HG03432 (cell line): ENCODE data around the gene FKBP15.

Experiments used
- ATAC-seq: cut with Tn5 transposase; IDR thresholded peaks from one replicate; pipeline ENCODE4 v1.9.1; 2021; ENCODE audit warnings: mild to moderate bottlenecking, moderate library complexity; ENCODE audit not compliant: unreplicated experiment

Gene FKBP15

DNA sequence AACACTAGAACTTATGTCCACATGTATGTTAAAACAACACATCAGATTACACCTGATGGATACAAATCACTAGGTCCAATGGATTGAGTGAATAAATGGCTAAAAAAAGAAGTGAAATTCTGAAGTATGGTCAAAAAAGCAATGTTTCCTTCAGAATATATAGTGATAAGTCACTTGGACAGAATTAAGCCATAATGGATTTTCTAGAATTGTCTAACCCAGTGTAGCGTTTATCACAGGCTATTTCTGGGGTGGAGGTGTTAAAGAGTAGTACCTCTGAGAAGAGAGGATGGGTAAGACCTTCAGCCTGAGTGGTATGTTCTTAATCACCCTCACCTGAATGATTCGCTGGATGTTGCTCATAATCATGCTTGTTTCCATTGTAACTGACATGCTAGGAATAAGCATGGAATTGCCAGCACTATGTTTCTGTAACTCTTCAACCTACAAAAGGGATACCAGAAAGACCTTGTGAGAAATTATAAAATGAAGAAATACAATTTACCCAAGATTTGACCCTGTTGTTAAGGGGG, 37.1 kb downstream of the FKBP15 start:
- ATAC-seq: no peak

DNA sequence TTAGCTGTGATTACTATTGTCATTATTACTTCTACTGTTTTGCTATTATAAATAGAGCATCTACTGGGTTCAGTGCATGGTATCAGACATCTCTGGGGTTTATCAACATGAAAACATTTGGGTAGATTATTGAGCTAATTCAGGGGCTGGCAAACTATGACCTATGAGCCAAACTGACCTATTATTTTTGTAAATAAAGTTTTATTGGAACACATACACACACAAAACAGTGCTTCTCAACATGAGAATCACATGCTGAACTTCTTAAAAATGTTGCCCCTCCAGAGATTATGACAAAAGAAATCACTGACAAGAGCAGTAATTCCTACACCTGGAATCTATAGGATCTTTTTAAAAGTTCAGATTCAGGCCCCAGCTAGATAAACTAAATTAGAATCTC, 39.9 kb downstream of the FKBP15 start:
- no peak for ATAC-seq

DNA sequence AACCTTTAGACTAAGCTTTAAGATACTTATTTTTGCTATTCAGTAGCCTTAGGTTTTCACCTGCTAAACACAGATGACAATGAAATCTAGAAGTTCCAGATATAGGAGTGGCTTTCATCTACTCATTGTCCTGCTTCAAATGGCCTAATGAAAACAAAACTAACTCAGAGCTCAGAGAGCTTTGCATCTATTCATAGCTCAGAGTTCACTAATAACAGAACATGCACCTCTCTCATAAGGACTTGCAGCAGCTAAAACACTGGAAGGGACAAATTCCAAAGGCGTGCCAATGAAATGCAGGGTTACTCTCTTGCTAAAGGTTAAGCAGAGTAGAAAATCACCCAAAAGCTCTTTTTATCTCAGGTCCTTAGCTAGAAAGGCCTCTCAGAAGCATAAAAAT, 41.2 kb downstream of the FKBP15 start:
- ATAC-seq: no peak

DNA sequence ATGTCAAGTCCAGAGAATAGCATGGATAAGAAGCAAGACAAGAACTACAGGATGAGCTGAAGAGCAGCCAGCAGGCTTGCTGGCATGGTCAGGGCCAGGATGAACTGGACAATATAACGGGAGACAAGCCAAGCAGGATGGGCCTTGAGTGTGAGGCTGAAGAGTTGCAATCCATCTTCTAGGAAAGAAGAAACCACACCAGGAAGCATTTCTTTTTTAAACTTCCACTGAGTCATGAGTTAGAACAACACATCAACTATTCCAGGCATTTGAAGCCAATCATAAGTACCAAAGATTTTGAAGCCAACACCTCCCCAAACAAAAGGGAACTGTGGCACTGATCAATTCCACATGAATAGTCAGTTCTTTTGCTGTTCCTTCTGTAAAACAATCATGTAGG, 43.0 kb downstream of the FKBP15 start:
- ATAC-seq: no peak

DNA sequence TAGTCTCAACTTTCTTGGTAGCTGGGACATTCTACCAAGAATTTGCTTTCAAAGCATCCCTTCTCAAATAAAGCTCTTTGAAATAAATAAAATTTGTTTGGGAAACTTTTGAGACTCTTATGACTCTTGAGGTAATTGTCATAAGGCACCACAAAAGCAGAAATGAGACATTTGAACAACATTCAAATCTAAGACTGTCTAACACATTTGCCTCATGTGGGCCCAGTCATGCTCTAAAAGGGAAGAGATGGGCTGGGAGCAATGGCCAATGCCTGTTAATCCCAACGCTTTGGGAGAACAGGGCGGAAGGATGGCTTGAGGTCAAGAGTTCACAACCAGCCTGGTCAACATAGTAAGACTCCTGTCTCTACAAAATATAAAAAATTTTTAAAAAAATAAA, 43.8 kb downstream of the FKBP15 start:
- ATAC-seq: no peak

DNA sequence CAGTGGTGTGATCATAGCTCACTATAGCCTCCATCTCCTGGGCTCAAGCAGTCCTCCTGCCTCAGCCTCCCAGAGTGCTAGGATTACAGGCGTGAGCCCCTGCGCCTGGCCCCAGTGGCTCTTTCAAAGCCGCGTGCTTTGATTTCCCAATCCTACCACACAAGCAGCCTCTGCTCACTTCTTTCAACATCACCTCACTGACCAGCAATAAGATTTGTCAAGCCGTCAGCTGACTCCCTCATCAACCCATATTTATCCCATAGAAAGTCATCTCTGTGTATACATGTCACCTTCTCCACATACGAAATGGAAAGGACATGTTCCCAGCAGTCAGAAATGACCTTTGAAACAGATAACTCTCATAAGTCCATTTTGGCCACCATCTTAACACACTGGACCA, 44.3 kb downstream of the FKBP15 start:
- ATAC-seq: no peak

DNA sequence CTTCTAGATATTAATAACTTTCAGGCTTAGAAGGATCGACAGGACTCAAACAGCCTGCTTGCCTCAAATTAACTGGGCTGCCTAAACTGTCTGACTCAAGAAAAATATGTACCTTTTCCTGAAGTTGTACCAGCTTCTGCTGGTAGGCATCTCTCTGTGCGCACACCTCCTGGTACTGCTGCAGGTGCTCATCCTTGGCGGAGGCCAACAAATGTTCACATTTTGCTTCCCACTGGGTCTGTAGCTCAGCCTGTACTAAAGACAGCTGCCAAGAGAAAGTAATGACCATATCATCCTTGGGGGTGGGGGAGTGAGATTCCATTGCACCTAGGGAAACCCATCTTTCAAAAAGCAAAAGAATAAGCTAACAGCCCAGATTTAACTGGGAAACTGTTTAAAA, 47.7 kb downstream of the FKBP15 start:
- no peak for ATAC-seq

DNA sequence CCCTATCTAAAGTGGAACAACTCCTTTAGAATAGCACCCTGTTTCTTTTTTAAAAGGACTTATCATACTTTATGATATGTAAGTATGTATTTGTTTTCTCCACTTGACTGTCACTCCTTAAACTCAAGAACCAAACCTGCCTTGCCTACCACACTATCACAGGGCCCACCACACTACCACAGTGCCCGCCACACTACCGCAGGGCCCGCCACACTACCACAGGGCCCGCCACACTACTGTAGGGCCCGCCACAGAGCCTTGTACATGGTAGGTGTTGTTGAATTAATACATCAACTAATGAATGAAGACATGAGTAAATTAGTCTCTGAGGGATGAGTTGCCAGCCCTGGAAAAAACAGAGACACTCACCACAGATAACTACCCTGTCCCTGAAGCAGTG, 52.3 kb downstream of the FKBP15 start:
- ATAC-seq: no peak

DNA sequence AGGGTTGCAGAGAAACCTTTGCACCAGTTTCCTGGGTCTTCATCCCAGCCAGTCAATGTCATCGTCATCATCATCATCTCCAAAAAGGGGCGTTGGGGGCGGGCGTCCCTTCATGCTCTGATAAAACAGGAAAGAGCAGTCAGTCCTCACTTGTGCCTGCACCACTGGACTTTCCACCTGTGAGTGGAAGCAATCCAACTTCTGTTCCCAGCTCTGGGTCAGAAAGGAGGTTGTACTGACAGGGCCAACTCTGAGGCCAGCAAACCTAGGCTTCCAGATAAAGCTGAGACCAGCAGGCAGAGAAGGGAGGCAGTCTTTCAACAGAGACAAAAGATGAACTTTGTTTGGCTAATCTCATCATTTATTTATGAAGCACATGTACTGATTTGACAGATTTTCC, 55.0 kb downstream of the FKBP15 start:
- ATAC-seq: no peak

DNA sequence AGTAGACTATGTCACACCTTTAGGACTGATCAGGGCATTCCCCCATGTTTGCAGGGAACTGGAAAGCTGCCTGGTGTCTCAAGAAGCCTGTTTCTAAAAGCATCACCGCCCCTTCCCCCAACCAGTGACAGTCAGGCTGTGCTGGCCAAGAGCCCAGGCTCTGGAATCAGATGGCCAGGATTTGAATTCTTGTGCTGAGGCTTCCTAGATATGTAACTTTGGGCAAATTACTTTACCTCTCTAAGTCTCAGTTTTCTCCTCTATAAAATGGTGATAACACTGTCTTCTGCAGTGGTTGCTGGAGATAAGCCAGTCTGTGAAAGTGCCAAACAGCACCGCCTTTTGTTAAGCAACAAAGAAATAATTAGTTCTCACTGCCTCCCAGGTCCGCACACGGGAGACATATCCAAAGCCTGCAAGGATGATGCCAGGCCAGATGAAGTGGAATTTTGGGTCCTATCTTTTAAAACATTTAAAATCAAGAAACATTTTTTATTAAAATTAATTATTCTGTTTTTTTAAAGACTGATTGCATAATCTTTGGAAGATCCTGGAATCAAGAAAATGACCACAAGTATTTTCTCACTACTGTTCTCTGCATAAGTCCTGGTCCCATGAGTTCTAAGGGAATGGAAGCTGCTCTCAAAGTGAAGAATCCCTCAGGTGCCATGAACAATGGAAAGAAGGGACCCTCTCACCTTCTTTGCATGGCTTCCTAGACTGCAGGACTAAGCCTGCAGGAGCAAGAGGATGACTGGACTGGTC, 56.4 kb downstream of the FKBP15 start:
- ATAC-seq: no peak

DNA sequence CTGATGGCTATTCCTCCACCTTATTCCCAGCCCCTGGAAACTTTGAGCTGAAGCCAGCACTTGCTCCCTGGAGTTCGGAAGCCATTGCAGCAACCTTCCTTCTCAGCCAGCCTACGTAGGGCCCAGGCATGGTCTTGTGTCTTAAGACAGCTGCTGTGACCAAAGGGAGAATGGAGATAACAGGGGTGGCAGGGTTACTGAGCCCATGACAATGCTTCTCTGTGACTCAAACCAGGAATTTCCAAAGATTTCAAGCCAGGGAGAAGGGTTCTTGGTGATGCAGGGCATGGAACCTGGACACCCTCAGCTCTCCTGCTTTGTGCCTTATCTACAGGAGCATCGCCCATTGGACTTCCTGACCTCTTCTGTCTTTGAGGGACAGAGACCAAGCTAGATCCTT, 58.1 kb downstream of the FKBP15 start:
- ATAC-seq: no peak

DNA sequence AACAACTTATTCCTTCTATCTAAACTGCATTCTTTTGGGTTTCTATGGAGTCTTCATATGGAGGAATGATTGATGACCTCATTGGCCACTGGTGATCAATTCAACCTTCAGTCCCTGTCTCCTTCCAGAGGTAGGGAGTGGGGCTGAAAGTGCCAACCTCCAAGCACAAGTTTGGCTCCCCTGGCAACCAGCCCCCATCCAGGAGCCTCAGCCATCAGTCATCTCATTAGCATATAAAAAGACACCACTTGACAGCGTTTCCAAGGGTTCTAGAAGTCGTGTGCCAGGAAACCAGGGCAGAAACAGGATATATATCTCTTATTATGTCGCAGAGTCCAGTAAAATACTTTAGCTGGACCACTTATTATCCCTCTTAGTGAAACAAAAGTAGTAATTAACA, 60.5 kb downstream of the FKBP15 start:
- ATAC-seq: no peak

DNA sequence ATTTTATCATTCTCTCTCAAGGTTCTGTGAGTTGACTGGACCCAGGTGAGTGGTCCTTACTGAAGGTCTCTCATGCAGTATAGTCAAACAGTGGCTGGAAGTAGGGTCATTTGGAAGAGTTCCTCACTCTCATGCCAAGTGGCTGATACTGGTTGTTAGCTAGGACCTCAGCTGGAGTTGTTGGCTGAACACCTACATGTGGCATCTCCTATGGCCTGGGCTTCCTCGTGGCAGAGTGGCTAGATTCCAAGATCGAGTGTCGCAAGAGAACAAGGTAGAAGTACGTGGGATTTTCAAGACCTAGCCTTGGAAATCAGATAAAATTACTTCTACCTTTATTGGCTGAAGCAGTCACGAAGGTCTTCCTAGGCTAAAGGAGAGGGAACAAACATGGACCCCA, 62.6 kb downstream of the FKBP15 start:
- no peak for ATAC-seq

DNA sequence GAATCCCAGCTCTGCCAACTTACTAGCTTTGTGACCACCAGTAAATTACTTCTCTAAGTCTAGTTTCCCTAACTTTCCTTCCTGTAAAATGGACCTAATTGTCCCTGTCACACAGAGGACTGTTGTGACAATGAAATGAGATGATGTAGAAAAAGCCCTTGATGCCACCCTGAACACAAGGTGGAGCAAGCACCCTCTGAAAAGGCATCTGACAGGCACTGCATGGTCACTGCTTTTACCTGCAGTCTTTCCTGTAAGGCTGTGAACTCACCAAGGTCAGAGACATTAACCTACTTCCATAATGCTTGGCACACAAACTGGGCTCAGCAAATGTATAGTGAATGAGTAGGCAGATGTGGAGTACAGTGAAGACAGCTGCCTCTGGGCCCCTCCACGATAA, 64.2 kb downstream of the FKBP15 start:
- no peak for ATAC-seq

DNA sequence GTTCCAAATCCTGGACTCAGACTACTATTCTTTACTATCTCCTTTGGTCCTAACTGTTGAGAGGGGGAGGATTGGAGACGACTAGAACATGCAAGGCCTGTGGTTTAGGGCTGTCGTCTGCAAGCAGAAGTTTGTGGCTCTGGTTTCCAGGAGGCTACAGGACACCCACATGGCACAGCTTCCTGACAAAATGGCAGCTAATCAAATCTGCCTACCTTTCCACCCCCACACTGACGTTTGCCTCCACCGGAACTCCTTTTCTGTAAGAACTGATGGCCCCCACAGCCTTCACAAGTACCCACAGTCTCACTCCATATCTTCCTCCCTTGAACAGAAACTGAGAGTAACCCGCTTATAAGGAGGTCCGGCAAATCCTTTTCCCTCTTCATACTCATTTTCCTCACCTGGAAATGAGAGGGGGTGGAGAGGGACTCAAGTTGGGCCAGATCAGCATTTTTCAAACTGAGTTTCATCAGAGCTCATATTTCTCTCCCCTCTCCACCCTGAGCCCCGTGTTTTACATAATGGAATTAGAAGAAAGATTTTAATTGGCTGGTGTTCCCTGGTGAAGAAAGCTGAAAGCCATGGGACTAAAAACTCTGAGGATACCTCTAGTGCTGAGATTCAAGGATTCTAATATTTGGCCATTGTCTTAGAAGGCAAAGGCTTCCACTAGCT, 65.0 kb downstream of the FKBP15 start:
- ATAC-seq: no peak

DNA sequence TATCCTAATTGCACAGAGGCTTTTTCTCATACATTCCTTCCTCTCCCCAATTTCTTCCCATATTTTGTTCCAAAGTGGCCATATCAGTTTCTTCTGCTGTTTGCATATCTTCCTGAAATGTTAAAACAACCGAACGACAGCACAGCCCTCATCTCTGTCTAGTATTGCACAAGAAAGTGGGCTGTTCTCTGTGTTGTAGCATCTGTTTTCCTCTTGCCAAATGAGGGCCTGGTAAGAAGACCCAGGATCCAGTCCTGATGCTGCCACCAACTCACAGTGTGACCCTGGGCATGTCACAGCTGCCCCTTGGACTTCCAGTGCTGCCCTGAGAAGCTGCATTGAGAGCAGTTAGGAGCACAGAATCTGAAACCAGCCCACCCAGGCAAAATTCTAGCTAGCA, 66.1 kb downstream of the FKBP15 start:
- ATAC-seq: no peak

DNA sequence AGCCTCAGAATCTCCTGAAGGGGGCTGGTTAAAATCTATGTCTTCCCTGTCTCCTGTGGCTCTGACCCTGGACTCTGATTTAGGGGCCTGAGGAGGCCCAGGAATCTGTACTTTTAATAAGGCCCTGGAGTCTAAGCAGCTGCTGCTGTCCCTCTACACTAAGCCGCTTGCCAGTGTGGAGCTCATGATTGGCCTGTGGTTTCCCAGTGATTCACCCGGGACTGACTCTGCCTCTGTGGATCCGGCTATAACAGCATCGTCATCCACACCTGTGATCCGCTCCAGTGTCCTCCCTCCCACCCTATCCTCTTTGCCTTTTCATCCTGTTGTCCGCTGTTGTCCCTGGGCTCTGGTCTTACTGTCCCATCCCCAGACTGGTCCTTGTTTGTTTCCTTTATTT, 66.6 kb downstream of the FKBP15 start:
- ATAC-seq: no peak

DNA sequence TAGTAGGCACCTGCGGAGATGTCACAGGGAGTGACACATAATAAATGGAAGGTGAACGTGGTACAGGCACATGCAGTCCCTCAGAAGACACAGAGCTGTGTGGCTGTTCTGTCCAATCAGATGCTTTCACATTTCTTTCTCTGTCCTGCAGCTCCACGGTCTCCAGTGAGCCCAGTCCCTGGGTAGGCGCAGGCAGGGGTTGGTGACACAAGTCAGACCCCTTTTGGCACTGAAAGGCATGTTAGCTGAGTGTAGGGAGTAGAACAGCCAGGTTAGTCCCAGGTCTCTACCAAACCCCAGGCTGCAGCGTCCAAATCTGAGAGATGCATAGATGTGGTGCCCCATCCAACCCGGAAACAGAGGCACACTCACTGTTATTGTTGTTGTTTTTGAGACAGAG, 67.5 kb downstream of the FKBP15 start:
- ATAC-seq: no peak

DNA sequence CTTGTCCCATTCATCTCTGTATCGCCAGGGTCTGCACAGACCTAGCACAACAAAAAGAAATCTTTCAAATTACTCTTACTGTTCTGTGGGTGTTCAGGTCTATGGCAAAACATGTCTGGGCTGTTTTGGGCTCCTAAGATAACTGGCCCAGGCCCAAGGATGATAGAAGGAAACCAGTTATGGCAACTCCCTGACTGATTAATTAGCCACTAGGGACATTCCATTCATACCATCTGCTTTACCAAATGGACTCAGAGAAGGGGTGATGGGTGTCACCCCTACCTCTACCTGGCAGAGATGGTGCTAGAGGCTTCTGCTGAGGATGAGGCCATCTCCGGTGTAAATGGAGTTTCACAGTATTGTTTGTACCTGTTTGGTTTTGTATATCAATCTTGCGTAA, 68.4 kb downstream of the FKBP15 start:
- ATAC-seq: no peak

DNA sequence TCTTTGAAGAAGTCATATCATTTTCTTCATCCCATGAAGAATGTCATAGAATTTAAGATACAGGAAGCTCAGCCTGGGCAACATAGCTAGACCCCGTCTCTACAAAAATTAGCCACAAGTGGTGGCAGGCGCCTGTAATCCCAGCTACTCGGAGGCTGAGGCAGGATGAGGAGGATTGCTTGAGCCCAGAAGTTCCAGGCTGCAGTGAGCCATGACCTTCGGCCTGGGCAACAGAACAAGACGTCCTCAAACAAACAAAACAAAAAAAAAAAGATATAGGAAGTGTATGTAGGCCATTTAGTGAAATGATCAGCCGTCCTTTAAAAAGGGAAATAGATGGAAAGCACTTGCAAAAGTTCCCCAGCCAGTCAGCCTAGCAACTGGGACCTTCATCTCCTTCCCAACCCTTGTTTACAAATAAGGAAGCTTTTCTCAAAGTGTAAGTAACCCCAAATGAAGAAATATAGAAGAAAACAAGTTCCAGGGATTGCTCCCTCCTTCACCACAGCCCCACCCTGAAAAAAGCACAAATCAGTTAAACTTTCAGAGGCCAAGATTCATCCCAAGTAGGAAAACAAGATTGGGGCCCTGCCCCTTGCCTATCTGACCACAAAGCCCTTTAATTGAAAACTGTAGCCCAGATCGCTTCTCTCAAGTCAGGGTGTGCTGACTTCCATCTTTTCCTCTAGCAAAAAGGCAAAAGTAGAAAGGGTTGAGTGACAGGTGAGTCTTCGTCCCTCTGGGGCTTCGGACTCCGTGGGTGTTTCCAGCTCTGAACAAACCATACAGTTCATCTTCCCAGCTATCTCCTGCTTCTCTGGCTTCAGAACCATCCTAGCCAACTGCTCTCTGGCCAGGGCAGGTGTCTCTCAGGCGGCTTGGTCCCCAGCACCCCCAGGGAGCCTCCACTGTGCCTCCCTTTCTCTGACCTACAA, 69.1 kb downstream of the FKBP15 start:
- no peak for ATAC-seq
